Fibroblast of pulmonary artery (primary cell): ENCODE data around the gene SDK2.
"Not testable (repeated sequence)": the region's sequence is repeated elsewhere in the genome, so short reads cannot be mapped to it uniquely, and the experiment has no call there.

ENCODE experiments used
- DNase-seq: peaks from one replicate; pipeline ENCODE4 v3.0.0-alpha.2; 2010; ENCODE audit warnings: low read depth
- H3K4me3 ChIP-seq: replicated peaks from 2 replicates; pipeline ENCODE4 v1.5.1; 2011; ENCODE audit warnings: low read depth, mild to moderate bottlenecking, control low read depth, low read length, moderate library complexity
- TF ChIP-seq, protein P1 (sequence below): IDR thresholded peaks from 2 replicates; pipeline ENCODE4 v1.5.1; 2011; ENCODE audit warnings: mild to moderate bottlenecking, control low read depth, low read length, inconsistent platforms; ENCODE audit errors: missing control alignments

Gene SDK2

DNA sequence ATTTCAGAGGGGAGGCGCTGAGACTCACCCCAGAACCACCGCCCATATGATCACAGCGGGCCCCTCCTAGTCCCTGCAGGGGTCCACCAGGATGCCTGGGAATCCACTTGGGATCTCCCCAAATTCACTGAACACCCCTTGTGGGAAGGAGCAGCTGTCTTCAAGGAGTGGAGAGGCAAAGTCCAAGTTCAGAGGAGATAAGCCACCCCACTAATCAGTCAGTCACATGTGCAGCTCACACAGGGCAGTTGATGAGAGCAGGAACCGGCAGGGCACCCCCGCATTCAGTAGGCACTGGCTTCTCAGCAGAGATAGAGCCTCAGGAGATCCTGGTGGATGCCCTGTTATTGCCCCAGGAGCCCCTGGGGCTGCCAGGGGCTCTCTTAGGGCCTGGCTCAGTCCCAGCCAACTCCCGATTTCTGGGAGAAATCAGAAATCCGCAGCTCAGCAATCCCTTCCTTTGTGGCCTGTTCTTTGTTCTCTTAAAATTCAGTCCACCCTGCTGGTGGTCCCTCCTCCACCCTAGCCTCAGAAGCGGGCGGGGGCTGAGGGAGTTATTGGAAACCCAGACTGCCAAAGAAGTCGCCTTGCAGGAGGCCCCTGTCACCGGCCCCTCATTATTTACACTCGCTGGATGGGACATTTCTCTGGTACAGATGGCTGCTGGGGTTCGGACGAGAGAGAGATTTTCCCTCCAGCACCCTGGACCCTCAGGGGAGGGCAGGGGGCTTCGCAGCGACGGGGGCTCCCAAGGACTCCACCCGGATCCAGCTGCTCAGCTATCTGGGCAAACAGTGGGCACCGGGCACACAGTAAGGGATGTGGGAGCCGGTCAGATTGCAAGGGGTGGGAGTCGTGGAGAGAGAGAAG lies 334.3 kb downstream of the SDK2 start:
- TF ChIP-seq, protein P1, sequence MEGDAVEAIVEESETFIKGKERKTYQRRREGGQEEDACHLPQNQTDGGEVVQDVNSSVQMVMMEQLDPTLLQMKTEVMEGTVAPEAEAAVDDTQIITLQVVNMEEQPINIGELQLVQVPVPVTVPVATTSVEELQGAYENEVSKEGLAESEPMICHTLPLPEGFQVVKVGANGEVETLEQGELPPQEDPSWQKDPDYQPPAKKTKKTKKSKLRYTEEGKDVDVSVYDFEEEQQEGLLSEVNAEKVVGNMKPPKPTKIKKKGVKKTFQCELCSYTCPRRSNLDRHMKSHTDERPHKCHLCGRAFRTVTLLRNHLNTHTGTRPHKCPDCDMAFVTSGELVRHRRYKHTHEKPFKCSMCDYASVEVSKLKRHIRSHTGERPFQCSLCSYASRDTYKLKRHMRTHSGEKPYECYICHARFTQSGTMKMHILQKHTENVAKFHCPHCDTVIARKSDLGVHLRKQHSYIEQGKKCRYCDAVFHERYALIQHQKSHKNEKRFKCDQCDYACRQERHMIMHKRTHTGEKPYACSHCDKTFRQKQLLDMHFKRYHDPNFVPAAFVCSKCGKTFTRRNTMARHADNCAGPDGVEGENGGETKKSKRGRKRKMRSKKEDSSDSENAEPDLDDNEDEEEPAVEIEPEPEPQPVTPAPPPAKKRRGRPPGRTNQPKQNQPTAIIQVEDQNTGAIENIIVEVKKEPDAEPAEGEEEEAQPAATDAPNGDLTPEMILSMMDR = no peak
- peak overlapping the region; percentile 97 for H3K4me3 ChIP-seq
- DNase-seq = no peak

DNA sequence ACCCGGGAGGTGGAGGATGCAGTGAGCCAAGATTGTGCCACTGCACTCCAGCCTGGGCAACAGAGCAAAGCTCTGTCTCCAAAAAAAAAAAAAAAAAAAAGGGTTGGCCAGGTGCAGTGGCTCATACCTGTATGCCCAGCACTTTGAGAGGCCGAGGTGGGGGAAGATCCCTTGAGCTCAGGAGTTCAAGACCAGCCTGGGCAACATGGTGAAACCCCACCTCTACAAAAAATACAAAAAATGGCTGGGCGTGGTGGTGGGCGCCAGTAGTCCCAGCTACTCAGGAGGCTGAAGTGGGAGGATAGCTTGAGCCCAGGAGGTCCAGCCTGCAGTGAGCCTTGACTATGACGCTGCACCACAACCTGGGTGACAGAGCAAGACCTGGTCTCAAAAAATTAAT lies 335.3 kb downstream of the SDK2 start:
- DNase-seq = not testable (repeated sequence)
- peak overlapping the region; percentile 97 for H3K4me3 ChIP-seq

- peak overlapping the region; percentile 97 for H3K4me3 ChIP-seq
- TF ChIP-seq, protein P1 = no peak
- DNase-seq = peak; percentile 98
Observed at GRCh38 chr17:73308017-73308823, 336.0 kb downstream of the SDK2 start.

DNA sequence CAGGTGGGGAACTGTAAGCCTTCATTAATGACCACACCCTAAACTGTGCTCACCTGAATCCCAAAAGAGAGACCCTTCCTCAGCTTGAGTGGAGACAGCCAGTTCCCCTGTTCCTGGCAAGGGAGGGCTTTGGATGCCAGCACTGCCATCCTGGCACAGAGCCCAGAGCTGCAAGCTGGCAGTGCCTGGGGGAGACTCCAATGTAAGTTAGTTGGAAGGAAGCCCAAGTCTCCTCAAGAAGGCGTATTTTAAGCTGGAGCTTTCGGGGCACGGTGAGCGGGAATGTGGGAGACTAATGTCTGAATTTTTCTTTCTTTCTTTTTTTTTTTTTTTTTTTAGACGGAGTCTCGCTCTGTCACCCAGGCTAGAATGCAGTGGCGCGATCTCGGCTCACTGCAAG lies 337.1 kb downstream of the SDK2 start:
- DNase-seq = no peak
- peak overlapping the region; percentile 7 for H3K4me3 ChIP-seq
- TF ChIP-seq, protein P1 = no peak

- H3K4me3 ChIP-seq = peak overlapping the region; percentile 46
- TF ChIP-seq, protein P1 = no peak
- no peak for DNase-seq
Observed at GRCh38 chr17:73305845-73306836, 338.1 kb downstream of the SDK2 start.

DNA sequence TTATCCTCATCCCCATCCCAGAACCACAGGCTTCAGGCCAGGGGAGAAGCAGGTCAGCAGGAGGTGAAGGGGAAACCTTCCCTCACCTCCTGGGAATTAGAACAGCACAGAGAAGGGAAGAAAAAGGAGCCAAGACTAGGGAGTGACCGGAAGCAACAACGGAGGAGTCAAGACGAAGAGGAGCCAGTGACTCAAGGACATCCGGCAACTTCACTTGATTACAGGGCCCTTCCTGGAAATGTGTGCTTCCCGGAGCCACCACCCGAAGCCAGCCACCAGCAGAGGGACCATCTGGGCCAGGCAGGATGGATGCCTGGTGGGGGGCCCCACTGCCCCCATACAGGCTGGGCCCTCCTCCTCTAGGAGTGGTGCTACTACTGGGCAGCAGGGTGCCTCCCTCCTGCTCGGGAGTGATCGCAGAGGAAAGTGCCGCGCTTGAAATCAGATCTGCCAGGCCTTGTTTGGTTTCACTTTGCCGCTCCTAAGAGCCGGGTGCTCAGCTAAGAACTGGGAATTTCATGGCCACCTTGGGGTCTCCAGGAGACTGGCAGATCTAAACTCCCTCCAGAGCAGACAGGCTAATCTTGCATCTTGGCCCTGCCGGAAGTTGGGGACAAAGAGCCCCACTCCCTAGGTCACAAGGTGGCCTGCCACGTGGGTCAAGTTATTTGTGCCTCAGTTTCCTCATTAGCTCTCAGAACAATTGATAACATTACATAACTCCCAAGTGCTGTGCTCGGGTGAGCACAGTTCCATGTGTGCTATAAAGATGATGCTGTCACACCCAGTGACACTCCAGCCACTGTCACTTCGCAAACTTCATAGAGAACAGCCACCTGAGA lies 339.1 kb downstream of the SDK2 start:
- TF ChIP-seq, protein P1 = peak; percentile 36
- DNase-seq = peak; percentile 92
- peak overlapping the region; percentile 46 for H3K4me3 ChIP-seq
